Ureter (tissue), 1 donor: ENCODE measurements around the gene TCEA3. TPM values are rescaled to one million over a fixed set of nuclear protein-coding genes. Genes with fewer than 3 reads are reported as not detected.
"Not testable (repeated sequence)": the region's sequence is repeated elsewhere in the genome, so short reads cannot be mapped to it uniquely, and the experiment has no call there.

ENCODE experiments used
- DNase-seq: peaks from one replicate; pipeline ENCODE4 v3.0.0-alpha.2; 2020; ENCODE audit warnings: low spot score
- total RNA-seq: library from RNA; stranded (reverse); gene quantifications from one replicate; pipeline ENCODE4 v1.2.4, GENCODE V29; 2023
- donor health status: DM: yes; HTN: yes; CAD: no.

TCEA3 gene
- total RNA-seq, 1 donor from 2014 or later = 50.2 TPM

GRCh38 chr1:23392125-23392855 lies 32.3 kb downstream of the TCEA3 start:
- no peak for DNase-seq

GRCh38 chr1:23389837-23390321 lies 34.7 kb downstream of the TCEA3 start:
- DNase-seq = no peak

DNA sequence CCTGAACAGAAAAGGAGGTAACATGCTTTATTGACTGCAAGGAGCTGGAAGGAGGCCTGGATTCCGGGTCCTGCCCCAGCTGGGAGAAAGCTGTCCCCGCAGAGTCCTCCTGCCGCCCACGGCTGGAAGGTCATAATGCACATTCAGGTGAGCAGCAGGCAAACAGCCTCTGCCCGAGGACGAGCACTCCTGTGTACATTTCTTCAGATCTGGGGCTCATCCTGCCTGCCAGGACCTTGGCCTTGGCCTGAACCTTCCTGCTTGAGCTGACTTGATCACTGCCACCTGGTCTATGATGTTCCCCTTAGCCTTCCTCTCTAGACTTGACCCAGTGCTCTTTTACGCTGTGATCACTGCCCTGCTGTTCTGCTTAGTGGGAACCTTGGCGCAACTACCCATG lies 37.1 kb downstream of the TCEA3 start:
- DNase-seq = no peak

- no peak for DNase-seq
These were observed 39.4 kb downstream of the TCEA3 start for GRCh38 chr1:23385119-23385621.

DNA sequence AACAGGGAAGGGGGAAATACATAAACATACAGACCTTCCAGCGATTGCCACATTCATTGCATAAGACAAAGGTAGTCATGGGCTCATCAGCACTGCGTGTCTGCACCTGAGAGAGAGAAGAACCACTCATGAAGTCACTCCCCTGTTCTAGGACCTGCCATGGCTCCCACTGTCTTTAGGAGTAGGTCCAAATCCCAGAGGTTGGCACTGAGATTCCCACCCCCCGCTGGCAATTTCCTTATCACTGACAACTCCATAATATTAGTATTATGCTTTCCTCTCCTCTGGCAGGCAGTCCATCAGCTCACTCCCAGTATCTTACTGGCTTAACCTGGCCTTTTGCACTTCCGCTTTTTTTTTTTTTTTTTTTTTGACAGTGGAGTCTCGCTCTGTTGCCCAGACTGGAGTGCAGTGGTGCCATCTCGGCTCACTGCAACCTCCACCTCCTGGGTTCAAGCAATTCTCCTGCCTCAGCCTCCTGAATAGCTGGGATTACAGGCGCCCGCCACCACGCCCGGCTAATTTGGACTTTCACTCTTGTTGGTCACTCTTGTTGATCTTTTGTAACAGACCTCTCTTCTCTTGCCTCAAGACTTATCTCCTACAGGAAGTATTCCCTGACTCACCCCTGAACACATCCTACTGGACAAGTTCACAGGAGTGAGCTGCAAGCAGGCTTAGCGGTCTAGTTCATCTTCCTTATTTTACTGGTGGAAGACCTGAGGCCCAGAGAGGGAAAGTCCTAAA lies 40.1 kb downstream of the TCEA3 start:
- DNase-seq = no peak

DNA sequence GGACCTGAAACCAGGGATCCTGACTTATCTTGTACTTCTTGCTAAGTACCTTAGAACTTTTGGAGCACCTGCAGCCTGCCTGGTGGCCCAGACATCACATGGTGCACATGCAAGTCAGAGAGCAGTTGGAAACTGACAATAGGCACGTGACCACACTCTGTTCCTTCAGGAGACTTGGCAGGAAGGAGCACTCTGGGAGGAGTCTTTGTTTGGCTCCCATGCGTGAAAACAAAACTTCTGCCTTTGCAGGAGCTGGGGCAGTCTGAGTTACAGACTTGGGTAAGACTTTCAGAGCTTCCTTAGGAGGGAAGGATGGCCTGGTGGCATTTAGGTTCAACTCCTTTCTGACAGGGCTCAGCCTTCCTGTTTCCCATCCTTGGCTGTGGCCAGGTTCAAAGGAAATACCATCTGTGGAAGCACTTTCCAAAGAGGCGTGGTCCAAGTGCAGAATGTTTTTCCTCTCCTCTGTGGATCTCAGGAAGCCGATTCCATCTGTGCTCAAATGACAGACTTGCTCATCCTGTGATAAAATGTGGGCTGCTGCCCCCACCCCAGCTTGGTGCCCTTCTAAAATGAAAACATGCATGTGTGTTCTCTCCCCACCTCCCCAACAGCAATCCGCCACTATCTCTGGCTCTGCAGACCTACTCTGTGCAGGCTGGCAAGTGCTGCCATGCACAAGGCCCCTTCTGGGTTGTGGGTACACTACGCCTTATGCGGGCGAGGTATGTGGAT lies 40.8 kb downstream of the TCEA3 start:
- DNase-seq = no peak

- no peak for DNase-seq
These were observed 43.2 kb downstream of the TCEA3 start for GRCh38 chr1:23381233-23381885.

GRCh38 chr1:23380719-23381118 lies 43.8 kb downstream of the TCEA3 start:
- DNase-seq = no peak

DNA sequence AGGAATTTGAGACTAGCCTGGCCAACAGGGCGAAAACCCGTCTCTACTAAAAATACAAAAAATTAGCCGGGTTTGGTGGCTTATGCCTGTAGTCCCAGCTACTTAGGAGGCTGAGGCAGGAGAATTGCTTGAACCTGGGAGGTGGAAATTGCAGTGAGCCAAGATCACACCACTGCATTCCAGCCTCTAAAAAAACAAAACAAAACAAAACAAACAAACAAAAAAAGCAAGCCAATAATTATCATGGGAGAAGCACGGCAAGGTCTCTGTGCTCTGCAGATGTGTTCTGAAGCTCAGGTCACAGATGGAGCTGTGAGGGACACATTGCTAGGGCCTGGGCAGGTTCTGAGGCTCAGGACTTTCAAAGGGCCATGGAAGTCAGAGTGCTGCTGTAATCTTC lies 44.3 kb downstream of the TCEA3 start:
- DNase-seq = not testable (repeated sequence)

DNA sequence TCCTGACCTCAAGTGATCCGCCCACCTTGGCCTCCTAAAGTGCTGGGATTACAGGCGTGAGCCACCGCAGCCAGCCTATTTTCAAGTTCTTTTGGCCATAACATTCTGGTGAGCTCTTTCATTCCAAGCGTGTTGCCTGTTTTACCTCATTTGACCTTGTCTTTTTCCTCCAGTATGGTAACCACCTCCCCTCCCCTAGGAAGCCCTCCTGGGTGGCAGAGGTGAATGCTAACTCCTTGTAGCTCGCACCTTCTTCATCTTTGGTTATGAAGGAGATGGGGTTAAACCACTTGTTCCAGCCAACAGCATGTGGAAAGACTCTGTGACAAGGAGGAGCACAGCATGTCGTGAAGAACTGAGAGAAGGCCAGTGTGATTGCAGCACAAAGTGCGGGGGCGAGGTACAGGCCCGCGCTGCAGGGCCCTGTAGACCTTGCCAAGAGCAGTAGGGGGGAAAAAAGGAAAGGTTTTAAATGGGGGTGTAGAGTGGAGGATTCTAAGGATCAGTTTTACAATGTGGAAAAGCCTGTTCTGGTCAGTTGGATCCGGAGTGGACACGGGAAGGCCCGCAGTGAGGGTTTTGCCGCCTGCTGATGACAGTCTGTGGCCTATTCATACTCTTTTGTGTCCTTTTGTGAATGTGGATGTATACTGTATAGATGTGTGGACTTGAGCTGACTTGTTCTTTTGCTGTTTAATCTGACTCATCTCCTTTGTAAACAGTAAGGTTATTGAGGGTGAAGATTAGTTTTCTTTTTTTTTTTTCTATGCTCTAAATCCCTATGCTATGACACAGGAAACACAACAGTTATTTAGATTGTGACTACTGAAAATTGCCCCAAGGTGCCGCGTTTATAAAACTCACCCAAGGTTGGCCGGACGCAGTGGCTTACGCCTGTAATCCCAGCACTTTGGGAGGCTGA lies 47.4 kb downstream of the TCEA3 start:
- DNase-seq = peak; percentile 51

DNA sequence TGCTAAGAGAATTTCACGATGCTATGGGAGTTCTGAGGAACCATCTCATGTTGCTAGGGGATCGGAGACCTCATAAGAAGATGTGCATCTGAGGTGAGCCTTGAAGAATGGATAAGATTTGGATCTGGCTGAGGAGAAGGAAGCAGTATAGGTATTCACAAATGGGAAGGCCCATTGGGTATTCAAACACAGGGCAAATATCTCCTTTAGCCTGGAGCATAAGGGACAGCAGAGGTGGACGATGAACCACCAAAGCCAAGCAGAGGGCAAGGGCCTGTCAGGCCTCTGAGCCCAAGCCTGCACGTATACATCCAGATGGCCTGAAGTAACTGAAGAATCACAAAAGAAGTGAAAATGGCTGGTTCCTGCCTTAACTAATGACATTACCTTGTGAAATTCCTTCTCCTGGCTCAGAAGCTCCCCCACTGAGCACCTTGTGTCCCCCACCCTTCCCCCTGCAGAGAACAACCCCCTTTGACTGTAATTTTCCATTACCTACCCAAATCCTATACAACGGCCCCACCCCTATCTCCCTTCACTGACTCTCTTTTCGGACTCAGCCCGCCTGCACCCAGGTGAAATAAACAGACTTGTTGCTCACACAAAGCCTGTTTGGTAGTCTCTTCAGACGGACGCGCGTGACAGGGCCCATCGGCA lies 50.3 kb downstream of the TCEA3 start:
- DNase-seq = not testable (repeated sequence)

DNA sequence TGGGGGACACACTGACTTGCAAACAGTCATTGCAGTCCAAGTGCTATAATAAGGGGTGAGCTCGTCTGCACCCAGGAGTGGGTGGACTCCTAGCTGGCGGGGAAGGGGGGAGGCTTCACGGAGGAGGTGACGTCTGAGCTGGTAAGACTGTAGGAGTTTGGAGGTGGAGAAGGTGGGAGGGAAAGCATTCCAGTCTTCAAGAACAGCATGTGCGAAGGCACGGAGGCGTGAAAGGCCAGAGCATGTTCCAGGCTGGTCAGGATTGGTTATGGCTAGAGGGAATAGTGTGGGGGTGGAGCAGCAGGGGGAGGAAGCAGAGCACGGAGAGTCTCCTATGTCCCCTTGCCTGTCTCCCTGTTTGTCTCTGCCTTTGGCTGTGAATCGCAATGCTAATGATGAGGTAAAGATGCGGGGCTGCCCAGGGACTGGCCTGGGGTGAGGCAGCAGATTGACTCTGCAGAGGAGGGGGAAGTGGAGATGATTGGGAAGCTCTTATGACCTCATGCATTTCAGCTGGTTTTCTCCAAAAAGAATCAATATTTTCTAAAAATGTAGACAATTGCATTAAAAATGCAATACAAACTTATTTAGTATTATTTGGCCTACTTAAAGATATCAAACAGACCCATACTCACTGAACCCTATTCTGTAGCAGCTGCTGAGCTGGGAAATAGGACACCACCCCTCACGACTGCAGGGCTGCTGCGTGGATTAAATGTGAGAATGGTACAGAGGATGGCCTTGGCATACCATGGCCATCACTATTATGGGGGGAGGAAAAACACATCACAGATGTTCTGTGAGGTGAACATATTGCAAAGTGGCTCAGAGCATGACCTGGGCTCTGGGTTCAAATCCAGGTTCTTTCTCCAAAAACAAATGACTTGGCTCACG lies 52.3 kb downstream of the TCEA3 start:
- no peak for DNase-seq

DNA sequence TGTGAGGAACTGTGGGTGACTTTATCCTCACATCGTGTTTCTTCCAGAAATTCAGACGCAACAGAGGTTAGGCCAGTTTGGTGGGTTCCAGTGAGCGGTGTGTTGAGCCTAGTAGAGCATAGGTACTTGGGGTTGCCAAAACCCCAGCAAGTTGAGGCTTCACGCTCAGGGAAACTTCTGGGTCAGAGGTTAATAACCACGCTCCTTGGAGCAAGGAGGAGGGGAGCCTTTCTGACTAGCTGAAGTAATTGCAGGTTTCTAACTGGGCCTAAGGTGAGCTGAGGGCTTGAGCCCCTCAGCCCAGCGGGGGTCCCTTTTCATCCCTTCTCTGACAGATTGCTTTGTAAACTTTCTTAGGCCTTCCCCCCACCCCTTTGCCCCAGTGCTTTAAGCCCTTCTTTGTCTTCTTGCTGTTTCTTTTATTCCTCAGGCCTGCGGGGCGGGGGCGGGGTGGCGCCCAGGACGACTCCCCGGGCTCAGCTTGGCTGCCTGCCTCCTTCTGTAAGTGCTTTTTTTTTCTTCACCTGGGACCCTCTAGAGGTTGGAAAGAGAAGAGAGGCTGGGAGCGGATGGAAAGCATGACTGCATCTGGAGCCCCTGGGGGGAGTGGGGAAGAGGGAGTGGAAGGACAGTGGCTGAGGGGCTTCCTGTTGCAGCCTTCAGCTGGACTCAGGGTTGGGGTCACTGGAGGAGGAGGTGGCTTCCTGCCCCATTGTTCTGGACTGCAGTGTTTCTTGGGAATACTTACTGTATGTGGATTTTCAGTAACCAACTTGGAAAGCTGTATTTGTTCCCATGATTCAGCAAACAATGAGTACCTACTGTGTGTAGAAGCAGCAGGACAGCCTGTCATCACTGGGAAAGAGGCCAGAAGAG lies 53.6 kb downstream of the TCEA3 start:
- peak; percentile 77 for DNase-seq

- no peak for DNase-seq
These were observed 54.2 kb downstream of the TCEA3 start for GRCh38 chr1:23370330-23370708.

GRCh38 chr1:23369335-23370013 lies 55.1 kb downstream of the TCEA3 start, which contains the start of gene ZNF436:
TSS of gene ZNF436 (minus strand) at chr1:23369836. CDS start at chr1:23368005, 1,831 bp downstream.
- DNase-seq = peak; percentile 90

DNA sequence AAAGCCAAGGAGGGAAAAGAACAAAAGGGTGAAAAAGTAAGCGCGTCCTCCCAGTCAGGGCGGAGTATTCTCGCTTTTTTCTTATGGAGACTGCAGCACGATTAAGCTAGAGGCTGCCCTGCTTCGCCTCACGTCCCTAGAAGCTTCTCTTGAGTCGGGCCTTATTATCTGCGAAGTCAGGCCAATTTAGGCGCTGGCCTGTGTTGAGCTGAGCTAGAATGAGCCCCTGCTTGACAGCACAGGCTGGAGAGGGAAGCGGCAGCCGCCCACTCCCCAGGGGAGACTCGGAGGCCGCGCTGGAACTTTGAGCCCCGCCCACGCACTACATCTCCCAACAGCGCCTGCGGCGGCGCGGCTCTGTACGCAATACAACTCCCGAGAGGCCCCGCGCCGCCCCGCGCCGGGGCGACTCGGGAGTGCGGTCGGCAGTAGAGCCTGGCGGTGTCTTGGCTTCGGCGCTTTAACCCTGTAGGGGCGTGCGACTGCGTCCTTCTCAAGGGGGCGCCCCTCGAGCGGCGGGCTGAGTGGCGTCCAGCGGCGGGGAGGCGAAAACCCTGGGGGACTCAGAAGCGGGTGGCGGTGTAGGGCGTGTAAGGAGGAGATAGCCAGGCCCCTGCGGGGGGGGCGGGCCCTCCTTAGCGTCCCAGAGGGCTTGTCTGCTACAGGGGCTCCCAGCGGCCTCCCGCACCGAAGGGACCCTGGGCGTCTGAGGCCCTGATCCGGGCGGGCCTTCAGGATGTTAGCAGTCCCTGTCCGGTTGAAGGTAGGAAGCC lies 55.8 kb downstream of the TCEA3 start:
- DNase-seq = peak; percentile 89
